SK-N-SH (cell line): Measurements from ENCODE around the gene MED26. TPM values are rescaled to one million over a fixed set of nuclear protein-coding genes. Genes with fewer than 3 reads are reported as not detected.

Source experiments
- CTCF ChIA-PET: fragments of 300-600, 350-600 bp; formaldehyde crosslinking; extraction: SDS; loops from one replicate; lab custom pipeline; 2021; lab: Yijun Ruan, JAX
- POLR2A ChIA-PET: fragments of 350-600 bp; sonication (Branson Sonifier 250); formaldehyde crosslinking; extraction: SDS; loops from one replicate; lab custom pipeline; 2020; ENCODE audit warnings: antibody characterized with exemption, inconsistent platforms; lab: Yijun Ruan, JAX
- DNase-seq: peaks from one replicate; pipeline ENCODE4 v3.0.0; 2012
- H2AFZ ChIP-seq: fragments of 200-600 bp; sonication (generic); 2 replicates; pipeline ENCODE4 v1.8.1; 2016; ENCODE audit warnings: antibody characterized with exemption, mild to moderate bottlenecking, low read depth
- H3F3A ChIP-seq: fragments of 200-600 bp; sonication (generic); replicated peaks from 2 replicates; pipeline ENCODE3; 2016; ENCODE audit warnings: antibody characterized with exemption, mild to moderate bottlenecking; ENCODE audit not compliant: insufficient read depth
- H3K27ac ChIP-seq, 2 experiments: fragments of 200-500 bp in 1 of 2; fragments of 200-600 bp in 1 of 2; sonication (Bioruptor generic) in 1 of 2; sonication (generic), shearing (Covaris generic) in 1 of 2; 2 replicates each; pipeline versions ENCODE4 v1.5.1 to v1.6.1; 2014 to 2016; ENCODE audit warnings: low read depth in 2 of 2, inconsistent platforms in 1 of 2, low read length in 1 of 2, mild to moderate bottlenecking in 1 of 2, mixed read lengths in 1 of 2
- H3K27me3 ChIP-seq: fragments of 200-600 bp; sonication (generic), shearing (Covaris generic); 2 replicates; pipeline ENCODE4 v1.6.1; 2016; ENCODE audit warnings: mixed run types; ENCODE audit not compliant: insufficient read depth
- H3K36me3 ChIP-seq, 2 experiments: fragments of 200-500 bp in 1 of 2; fragments of 200-600 bp in 1 of 2; sonication (Bioruptor generic) in 1 of 2; sonication (generic) in 1 of 2; replicated peaks in 1 of 2; 2 replicates each; pipeline versions ENCODE3 to v1.5.1; 2014 to 2016; ENCODE audit warnings: low read length in 1 of 2, mild to moderate bottlenecking in 1 of 2; ENCODE audit not compliant: insufficient read depth in 2 of 2, control insufficient read depth in 1 of 2
- H3K4me1 ChIP-seq, 2 experiments: fragments of 200-500 bp in 1 of 2; fragments of 200-600 bp in 1 of 2; sonication (Bioruptor generic) in 1 of 2; sonication (generic), shearing (Covaris generic) in 1 of 2; 2 replicates each; pipeline versions ENCODE4 v1.5.1 to v1.6.1; 2014 to 2016; ENCODE audit warnings: low read depth in 1 of 2, low read length in 1 of 2, mixed run types in 1 of 2; ENCODE audit not compliant: insufficient read depth in 2 of 2, control insufficient read depth in 1 of 2
- H3K4me2 ChIP-seq: fragments of 200-600 bp; sonication (generic), shearing (Covaris generic); 2 replicates; pipeline ENCODE4 v1.6.1; 2017; ENCODE audit warnings: mixed run types
- H3K4me3 ChIP-seq, 2 experiments: fragments of 200-500 bp in 1 of 2; fragments of 200-600 bp in 1 of 2; sonication (Bioruptor generic) in 1 of 2; sonication (generic), shearing (Covaris generic) in 1 of 2; 2 replicates each; pipeline versions ENCODE4 v1.5.1 to v1.8.1; 2014 to 2016; ENCODE audit warnings: low read depth in 2 of 2, inconsistent platforms in 1 of 2, low read length in 1 of 2, mild to moderate bottlenecking in 1 of 2, mixed read lengths in 1 of 2, moderate library complexity in 1 of 2
- H3K79me2 ChIP-seq: fragments of 200-600 bp; sonication (generic); 2 replicates; pipeline ENCODE4 v1.8.1; 2017; ENCODE audit warnings: mild to moderate bottlenecking; ENCODE audit not compliant: insufficient read depth
- H3K9ac ChIP-seq: fragments of 200-600 bp; sonication (generic); 2 replicates; pipeline ENCODE4 v1.6.1; 2017; ENCODE audit warnings: mixed run types
- H3K9me2 ChIP-seq: fragments of 200-600 bp; sonication (generic); 2 replicates; pipeline ENCODE4 v1.6.1; 2017; ENCODE audit warnings: mixed run types
- H3K9me3 ChIP-seq: fragments of 200-600 bp; sonication (generic); 2 replicates; pipeline ENCODE4 v1.6.1; 2017; ENCODE audit warnings: mixed run types, mild to moderate bottlenecking, moderate library complexity
- H4K20me1 ChIP-seq: fragments of 200-600 bp; sonication (generic); 2 replicates; pipeline ENCODE4 v1.6.1; 2017; ENCODE audit warnings: mild to moderate bottlenecking, mixed run types; ENCODE audit not compliant: insufficient read depth
- EZH2phosphoT487 ChIP-seq: fragments of 200-600 bp; sonication (generic); IDR thresholded peaks from 2 replicates; pipeline ENCODE4 v1.6.1; 2017; ENCODE audit warnings: low read depth, mixed run types, mild to moderate bottlenecking, antibody characterized with exemption, moderate library complexity, borderline replicate concordance
- FOSL2 ChIP-seq: IDR thresholded peaks from 2 replicates; pipeline ENCODE4 v1.4.0; 2012; ENCODE audit warnings: low read depth, mild to moderate bottlenecking, moderate library complexity, borderline replicate concordance
- FOXJ3 ChIP-seq: sonication (generic); formaldehyde crosslinking; IDR thresholded peaks from 2 replicates; pipeline ENCODE4 v1.5.1; 2020; ENCODE audit warnings: mild to moderate bottlenecking, missing genetic modification reagents
- GABPA ChIP-seq: IDR thresholded peaks from 2 replicates; pipeline ENCODE4 v1.4.0; 2012; ENCODE audit warnings: low read depth, mild to moderate bottlenecking
- GATA2 ChIP-seq: sonication (generic); formaldehyde crosslinking; IDR thresholded peaks from 2 replicates; pipeline ENCODE4 v1.5.0; 2020; ENCODE audit warnings: mild to moderate bottlenecking, missing genetic modification reagents
- JUND ChIP-seq: IDR thresholded peaks from 2 replicates; pipeline ENCODE4 v1.4.0; 2012
- NFIC ChIP-seq: IDR thresholded peaks from 2 replicates; pipeline ENCODE4 v1.4.0; 2012; ENCODE audit warnings: borderline replicate concordance
- NRF1 ChIP-seq: IDR thresholded peaks from 2 replicates; pipeline ENCODE4 v1.6.1; 2012; ENCODE audit warnings: low read depth, mild to moderate bottlenecking, low read length
- RAD21 ChIP-seq: IDR thresholded peaks from 2 replicates; pipeline ENCODE4 v1.6.1; 2012; ENCODE audit warnings: mild to moderate bottlenecking, low read length
- RXRA ChIP-seq: IDR thresholded peaks from 2 replicates; pipeline ENCODE4 v1.4.0; 2012; ENCODE audit warnings: low read depth, mild to moderate bottlenecking, borderline replicate concordance
- SMC3 ChIP-seq: IDR thresholded peaks from 2 replicates; pipeline ENCODE4 v1.6.1; 2012; ENCODE audit warnings: low read depth, low read length, improper control_type of control experiment
- TCF12 ChIP-seq: IDR thresholded peaks from 2 replicates; pipeline ENCODE4 v1.4.0; 2012
- WGBS: methylation state at CpG from one replicate; pipeline ENCODE4 v1.1.6; 2017; ENCODE audit warnings: low lambda C conversion rate; 5-methylcytosine and 5-hydroxymethylcytosine counted together
- polyA plus RNA-seq, 3 experiments: library from polyadenylated mRNA; depleted of rRNA; stranded (reverse); fragments of >200 nt; gene quantifications; 2 replicates each; pipeline ENCODE4 v1.2.3, GENCODE V29; 2012
- TF ChIP-seq, protein P1 (sequence below): IDR thresholded peaks from 2 replicates; pipeline ENCODE4 v1.4.0; 2012; ENCODE audit warnings: low read depth, borderline replicate concordance
- TF ChIP-seq, protein P2 (sequence below): fragments of 150-350 bp; IDR thresholded peaks from 2 replicates; pipeline ENCODE4 v1.6.1; 2017; ENCODE audit warnings: antibody characterized with exemption, low read length, low read depth, borderline replicate concordance
- TF ChIP-seq, protein P3 (sequence below): IDR thresholded peaks from 2 replicates; pipeline ENCODE4 v1.6.1; 2012; ENCODE audit warnings: mild to moderate bottlenecking, low read depth, low read length, moderate library complexity
- TF ChIP-seq, protein P4 (sequence below): IDR thresholded peaks from 2 replicates; pipeline ENCODE4 v1.4.0; 2012; ENCODE audit warnings: low read depth, borderline replicate concordance
- TF ChIP-seq, protein P5 (sequence below): IDR thresholded peaks from 2 replicates; pipeline ENCODE4; 2012
- TF ChIP-seq, protein P6 (sequence below): fragments of 150-350 bp; IDR thresholded peaks from 2 replicates; pipeline ENCODE4 v1.6.1; 2016; ENCODE audit warnings: mild to moderate bottlenecking, low read depth, low read length

Gene MED26
- polyA plus RNA-seq, 1 of the 3 experiments (the other 2 are of a cell fraction) = 3.5 TPM

DNA sequence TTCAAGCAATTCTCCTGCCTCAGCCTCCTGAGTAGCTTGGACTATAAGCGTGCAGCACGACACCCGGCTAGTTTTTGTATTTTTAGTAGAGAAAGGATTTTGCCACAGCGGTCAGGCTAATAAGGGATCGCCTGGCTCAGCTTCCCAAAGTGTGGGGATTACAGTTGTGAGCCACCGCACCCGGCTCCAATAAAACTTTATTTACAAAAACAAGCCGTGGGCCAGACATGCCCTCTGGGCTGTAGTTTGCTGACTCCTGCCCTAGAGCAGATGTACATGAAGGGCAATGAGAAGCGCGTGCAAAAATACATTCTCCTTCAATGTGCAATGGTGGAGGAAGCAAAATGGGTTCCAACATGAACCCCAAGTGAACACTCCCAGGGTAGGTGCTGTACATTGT is 13.7 kb upstream of the MED26 start:
- no peaks in the 10 kb centered on the region for H3K4me1 ChIP-seq
- H4K20me1 ChIP-seq = peaks cover 10% of the 10 kb centered on the region
- H3F3A ChIP-seq = no peaks in the 10 kb centered on the region
- no peak overlapping the region for H2AFZ ChIP-seq
- POLR2A ChIA-PET = no interaction called here
- no peak overlapping the region for H3K4me3 ChIP-seq
- H3K9ac ChIP-seq = no peak overlapping the region
- no peaks in the 10 kb centered on the region for H3K9me2 ChIP-seq
- no peak for DNase-seq
- CTCF ChIA-PET = interaction anchor here (1.1 kb wide), 1 partner anchor 13 kb away, joined by 3 read pairs; no protein-coding TSS in a partner anchor
- no peak overlapping the region for H3K4me2 ChIP-seq
- no peaks in the 10 kb centered on the region for H3K9me3 ChIP-seq
- no peak overlapping the region for H3K27ac ChIP-seq
- WGBS = over 99% methylated on average over 10 of the region's 10 CpGs
- no peaks in the 10 kb centered on the region for H3K27me3 ChIP-seq
- TF ChIP-seq SMC3 (no peak), NFIC (no peak), NRF1 (no peak), TCF12 (no peak), FOXJ3 (CRISPR knock-in tag) (no peak), EZH2phosphoT487 (no peak), RAD21 (no peak), RXRA (no peak), GATA2 (CRISPR knock-in tag) (no peak), GABPA (no peak), JUND (no peak), FOSL2 (no peak)
- TF ChIP-seq, protein P1, sequence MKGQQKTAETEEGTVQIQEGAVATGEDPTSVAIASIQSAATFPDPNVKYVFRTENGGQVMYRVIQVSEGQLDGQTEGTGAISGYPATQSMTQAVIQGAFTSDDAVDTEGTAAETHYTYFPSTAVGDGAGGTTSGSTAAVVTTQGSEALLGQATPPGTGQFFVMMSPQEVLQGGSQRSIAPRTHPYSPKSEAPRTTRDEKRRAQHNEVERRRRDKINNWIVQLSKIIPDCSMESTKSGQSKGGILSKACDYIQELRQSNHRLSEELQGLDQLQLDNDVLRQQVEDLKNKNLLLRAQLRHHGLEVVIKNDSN = no peak
- TF ChIP-seq, protein P2, sequence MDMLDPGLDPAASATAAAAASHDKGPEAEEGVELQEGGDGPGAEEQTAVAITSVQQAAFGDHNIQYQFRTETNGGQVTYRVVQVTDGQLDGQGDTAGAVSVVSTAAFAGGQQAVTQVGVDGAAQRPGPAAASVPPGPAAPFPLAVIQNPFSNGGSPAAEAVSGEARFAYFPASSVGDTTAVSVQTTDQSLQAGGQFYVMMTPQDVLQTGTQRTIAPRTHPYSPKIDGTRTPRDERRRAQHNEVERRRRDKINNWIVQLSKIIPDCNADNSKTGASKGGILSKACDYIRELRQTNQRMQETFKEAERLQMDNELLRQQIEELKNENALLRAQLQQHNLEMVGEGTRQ = no peak
- TF ChIP-seq, protein P3, sequence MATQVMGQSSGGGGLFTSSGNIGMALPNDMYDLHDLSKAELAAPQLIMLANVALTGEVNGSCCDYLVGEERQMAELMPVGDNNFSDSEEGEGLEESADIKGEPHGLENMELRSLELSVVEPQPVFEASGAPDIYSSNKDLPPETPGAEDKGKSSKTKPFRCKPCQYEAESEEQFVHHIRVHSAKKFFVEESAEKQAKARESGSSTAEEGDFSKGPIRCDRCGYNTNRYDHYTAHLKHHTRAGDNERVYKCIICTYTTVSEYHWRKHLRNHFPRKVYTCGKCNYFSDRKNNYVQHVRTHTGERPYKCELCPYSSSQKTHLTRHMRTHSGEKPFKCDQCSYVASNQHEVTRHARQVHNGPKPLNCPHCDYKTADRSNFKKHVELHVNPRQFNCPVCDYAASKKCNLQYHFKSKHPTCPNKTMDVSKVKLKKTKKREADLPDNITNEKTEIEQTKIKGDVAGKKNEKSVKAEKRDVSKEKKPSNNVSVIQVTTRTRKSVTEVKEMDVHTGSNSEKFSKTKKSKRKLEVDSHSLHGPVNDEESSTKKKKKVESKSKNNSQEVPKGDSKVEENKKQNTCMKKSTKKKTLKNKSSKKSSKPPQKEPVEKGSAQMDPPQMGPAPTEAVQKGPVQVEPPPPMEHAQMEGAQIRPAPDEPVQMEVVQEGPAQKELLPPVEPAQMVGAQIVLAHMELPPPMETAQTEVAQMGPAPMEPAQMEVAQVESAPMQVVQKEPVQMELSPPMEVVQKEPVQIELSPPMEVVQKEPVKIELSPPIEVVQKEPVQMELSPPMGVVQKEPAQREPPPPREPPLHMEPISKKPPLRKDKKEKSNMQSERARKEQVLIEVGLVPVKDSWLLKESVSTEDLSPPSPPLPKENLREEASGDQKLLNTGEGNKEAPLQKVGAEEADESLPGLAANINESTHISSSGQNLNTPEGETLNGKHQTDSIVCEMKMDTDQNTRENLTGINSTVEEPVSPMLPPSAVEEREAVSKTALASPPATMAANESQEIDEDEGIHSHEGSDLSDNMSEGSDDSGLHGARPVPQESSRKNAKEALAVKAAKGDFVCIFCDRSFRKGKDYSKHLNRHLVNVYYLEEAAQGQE = no peak
- TF ChIP-seq, protein P4, sequence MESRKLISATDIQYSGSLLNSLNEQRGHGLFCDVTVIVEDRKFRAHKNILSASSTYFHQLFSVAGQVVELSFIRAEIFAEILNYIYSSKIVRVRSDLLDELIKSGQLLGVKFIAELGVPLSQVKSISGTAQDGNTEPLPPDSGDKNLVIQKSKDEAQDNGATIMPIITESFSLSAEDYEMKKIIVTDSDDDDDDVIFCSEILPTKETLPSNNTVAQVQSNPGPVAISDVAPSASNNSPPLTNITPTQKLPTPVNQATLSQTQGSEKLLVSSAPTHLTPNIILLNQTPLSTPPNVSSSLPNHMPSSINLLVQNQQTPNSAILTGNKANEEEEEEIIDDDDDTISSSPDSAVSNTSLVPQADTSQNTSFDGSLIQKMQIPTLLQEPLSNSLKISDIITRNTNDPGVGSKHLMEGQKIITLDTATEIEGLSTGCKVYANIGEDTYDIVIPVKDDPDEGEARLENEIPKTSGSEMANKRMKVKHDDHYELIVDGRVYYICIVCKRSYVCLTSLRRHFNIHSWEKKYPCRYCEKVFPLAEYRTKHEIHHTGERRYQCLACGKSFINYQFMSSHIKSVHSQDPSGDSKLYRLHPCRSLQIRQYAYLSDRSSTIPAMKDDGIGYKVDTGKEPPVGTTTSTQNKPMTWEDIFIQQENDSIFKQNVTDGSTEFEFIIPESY = no peak
- TF ChIP-seq, protein P5, sequence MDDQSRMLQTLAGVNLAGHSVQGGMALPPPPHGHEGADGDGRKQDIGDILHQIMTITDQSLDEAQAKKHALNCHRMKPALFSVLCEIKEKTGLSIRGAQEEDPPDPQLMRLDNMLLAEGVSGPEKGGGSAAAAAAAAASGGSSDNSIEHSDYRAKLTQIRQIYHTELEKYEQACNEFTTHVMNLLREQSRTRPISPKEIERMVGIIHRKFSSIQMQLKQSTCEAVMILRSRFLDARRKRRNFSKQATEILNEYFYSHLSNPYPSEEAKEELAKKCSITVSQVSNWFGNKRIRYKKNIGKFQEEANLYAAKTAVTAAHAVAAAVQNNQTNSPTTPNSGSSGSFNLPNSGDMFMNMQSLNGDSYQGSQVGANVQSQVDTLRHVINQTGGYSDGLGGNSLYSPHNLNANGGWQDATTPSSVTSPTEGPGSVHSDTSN = no peak
- TF ChIP-seq, protein P6, sequence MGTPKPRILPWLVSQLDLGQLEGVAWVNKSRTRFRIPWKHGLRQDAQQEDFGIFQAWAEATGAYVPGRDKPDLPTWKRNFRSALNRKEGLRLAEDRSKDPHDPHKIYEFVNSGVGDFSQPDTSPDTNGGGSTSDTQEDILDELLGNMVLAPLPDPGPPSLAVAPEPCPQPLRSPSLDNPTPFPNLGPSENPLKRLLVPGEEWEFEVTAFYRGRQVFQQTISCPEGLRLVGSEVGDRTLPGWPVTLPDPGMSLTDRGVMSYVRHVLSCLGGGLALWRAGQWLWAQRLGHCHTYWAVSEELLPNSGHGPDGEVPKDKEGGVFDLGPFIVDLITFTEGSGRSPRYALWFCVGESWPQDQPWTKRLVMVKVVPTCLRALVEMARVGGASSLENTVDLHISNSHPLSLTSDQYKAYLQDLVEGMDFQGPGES = no peak
- H3K79me2 ChIP-seq = peaks cover 97% of the 10 kb centered on the region
- peaks cover 31 to 55% of the 10 kb centered on the region in 2 experiments for H3K36me3 ChIP-seq
